ENCODE measurements around the gene TMPRSS7. TPM values are rescaled to one million over a fixed set of nuclear protein-coding genes. Genes with fewer than 3 reads are reported as not detected.

Gene TMPRSS7
- total RNA-seq, 2 donors from 2014 or later: 0.24 to 1.6 TPM

DNA sequence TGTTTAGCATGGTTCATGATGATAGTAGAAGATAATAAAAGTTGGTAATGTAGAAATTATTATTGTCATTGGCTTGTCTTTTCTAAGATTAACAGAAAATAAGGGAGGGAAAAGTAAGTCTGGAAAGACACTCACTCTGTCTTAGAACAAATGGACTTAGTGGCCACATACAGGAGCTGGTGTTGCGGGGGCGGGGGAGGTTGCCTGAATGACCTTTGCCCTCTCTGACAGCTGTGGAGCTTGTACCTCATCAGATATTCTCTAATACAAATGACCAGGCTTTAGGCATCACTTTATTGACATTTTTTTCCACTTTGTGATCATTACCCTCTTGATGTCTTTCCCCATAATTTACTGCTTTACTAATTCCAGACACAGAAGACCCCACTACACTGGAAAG is 29.9 kb upstream of the TMPRSS7 start:
- H3K4me3 Mint-ChIP-seq: peak overlapping the region; percentile 79
- ATAC-seq (replicated peaks): no peak
- H3K36me3 Mint-ChIP-seq (ENCODE audit: low read depth): no peaks in the 10 kb centered on the region
- H3K4me1 Mint-ChIP-seq: peaks cover 48% of the 10 kb centered on the region
- H3K27ac Mint-ChIP-seq: peak overlapping the region; percentile 39
- no peaks in the 10 kb centered on the region for H3K9me3 Mint-ChIP-seq
- H3K27me3 Mint-ChIP-seq: no peaks in the 10 kb centered on the region

DNA sequence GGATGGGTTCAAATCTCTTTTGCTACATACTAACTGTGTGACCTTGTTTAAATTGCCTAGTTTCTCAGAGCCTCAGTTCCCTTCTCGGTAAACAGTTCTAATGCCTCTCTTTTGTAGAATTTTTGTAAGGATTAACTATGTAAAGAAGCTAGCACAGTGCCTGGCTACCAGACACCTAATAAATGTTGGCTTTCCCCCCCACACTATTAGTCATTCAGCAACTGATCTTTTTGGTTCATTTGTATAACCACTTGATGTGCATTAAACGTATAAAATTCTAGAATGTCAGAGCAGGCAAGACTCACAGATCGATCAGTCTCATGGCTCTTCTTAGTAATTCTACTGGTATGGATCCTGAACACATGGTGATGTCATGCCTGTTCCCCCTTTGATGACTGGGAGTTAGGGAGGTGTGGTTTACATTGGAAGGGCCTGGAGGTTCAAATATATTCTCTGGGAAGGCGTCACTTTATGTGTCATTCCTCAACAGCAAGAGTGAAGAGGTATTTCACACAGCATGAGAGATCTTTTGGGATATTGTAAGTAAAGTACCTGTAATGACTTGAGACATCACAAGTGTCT is 29.4 kb upstream of the TMPRSS7 start:
- H3K36me3 Mint-ChIP-seq (ENCODE audit: low read depth): no peaks in the 10 kb centered on the region
- peak; percentile 33 for ATAC-seq (replicated peaks)
- H3K4me1 Mint-ChIP-seq: peaks cover 48% of the 10 kb centered on the region
- H3K27me3 Mint-ChIP-seq: no peaks in the 10 kb centered on the region
- no peaks in the 10 kb centered on the region for H3K9me3 Mint-ChIP-seq
- H3K4me3 Mint-ChIP-seq: peak overlapping the region; percentile 79
- peak overlapping the region; percentile 39 for H3K27ac Mint-ChIP-seq

- Mint-ChIP-seq H3K9me3 (no peaks in the 10 kb centered on the region), H3K36me3 (ENCODE audit: low read depth) (no peaks in the 10 kb centered on the region), H3K4me1 (peaks cover 30% of the 10 kb centered on the region), H3K27ac (no peak overlapping the region), H3K27me3 (no peaks in the 10 kb centered on the region), H3K4me3 (no peak overlapping the region)
- no peak for ATAC-seq (replicated peaks)
Measured at GRCh38 chr3:112007633-112008032, 26.9 kb upstream of the TMPRSS7 start.

DNA sequence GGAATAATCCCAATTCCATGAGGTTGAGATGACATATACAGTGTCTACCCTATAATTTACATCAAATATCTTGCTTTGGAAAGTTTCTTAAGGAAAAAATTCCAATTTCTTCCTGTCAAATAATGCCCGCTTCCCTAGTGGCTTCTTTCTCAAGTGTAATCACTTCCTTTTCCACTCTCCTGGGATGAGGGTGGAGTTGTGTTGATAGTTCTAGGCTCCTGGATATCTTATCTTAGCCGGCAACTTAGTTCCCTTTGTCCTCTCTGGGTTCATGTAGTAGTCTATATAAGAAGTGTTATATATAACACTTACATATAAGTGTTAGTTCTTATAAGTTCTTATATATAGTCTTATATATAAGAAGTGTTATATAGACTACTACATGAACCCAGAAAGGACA is 24.9 kb upstream of the TMPRSS7 start:
- no peaks in the 10 kb centered on the region for H3K9me3 Mint-ChIP-seq
- peaks cover 20% of the 10 kb centered on the region for H3K4me1 Mint-ChIP-seq
- H3K36me3 Mint-ChIP-seq (ENCODE audit: low read depth): no peaks in the 10 kb centered on the region
- no peak for ATAC-seq (replicated peaks)
- H3K4me3 Mint-ChIP-seq: no peak overlapping the region
- H3K27me3 Mint-ChIP-seq: no peaks in the 10 kb centered on the region
- H3K27ac Mint-ChIP-seq: no peak overlapping the region

DNA sequence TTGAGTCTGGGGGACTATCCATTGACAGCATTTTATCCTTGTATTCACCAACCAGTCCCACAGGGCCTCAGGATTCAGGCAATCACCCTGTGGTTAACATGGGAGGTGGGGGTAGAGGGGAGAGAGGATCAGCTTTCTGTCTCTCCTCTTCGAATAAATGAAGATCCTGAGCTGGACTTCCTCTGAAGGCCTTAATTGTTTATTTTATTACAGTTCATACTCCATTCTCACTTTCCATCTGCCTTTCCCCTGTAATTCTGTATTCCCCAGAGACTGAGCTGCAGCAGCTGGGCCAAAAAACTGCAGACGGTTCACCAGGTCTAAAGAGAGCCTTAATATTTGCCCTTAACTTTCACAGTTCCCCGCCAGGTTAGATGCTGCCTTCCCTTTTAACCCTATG is 23.9 kb upstream of the TMPRSS7 start:
- no peak for ATAC-seq (replicated peaks)
- Mint-ChIP-seq H3K27me3 (no peaks in the 10 kb centered on the region), H3K27ac (no peak overlapping the region)

DNA sequence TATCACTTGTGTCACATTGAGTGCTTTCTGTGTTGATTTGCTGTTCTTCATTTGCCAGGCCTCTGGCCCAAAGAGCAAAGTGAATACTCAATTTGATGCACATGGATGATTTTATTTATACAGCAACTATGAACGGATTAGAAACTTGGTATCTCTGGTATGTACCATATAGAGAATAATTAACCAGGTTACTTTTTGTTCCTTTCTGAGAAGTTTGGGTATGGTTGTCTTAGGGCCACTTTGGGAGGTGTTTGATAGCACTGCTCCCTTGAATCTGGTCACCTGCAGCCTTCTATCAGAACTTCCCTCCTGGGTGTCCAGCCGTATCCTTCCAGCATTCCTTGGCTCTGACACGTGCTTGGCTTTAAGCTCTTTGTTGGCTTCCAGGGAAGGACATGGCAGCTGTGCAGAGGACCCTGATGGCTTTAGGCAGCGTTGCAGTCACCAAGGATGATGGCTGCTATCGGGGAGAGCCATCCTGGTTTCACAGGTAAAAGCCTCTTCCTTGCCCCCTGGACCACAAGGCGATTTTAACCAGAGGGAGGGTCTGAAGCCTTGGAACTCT is 23.1 kb upstream of the TMPRSS7 start:
- Mint-ChIP-seq H3K36me3 (ENCODE audit: low read depth) (no peaks in the 10 kb centered on the region), H3K4me1 (peaks cover 11% of the 10 kb centered on the region), H3K4me3 (no peak overlapping the region), H3K9me3 (no peaks in the 10 kb centered on the region), H3K27ac (no peak overlapping the region), H3K27me3 (no peaks in the 10 kb centered on the region)
- ATAC-seq (replicated peaks): no peak

More for the DNA sequence above, 23.9 kb upstream of the TMPRSS7 start:
- no peak overlapping the region for H3K4me3 Mint-ChIP-seq
- H3K4me1 Mint-ChIP-seq: peaks cover 11% of the 10 kb centered on the region
- no peaks in the 10 kb centered on the region for H3K36me3 Mint-ChIP-seq (ENCODE audit: low read depth)
- no peaks in the 10 kb centered on the region for H3K9me3 Mint-ChIP-seq

GRCh38 chr3:112012205-112012992 is 22.1 kb upstream of the TMPRSS7 start:
- H3K9me3 Mint-ChIP-seq: no peaks in the 10 kb centered on the region
- H3K36me3 Mint-ChIP-seq (ENCODE audit: low read depth): no peaks in the 10 kb centered on the region
- no peaks in the 10 kb centered on the region for H3K27me3 Mint-ChIP-seq
- no peak for ATAC-seq (replicated peaks)
- H3K4me3 Mint-ChIP-seq: peak overlapping the region; percentile 55
- H3K4me1 Mint-ChIP-seq: peaks cover 11% of the 10 kb centered on the region
- H3K27ac Mint-ChIP-seq: peak overlapping the region; percentile 27

GRCh38 chr3:112013058-112013783 is 21.3 kb upstream of the TMPRSS7 start:
- Mint-ChIP-seq H3K27me3 (no peaks in the 10 kb centered on the region), H3K27ac (peak overlapping the region; percentile 27), H3K4me3 (peak overlapping the region; percentile 55), H3K4me1 (peaks cover 11% of the 10 kb centered on the region), H3K9me3 (no peaks in the 10 kb centered on the region), H3K36me3 (ENCODE audit: low read depth) (no peaks in the 10 kb centered on the region)
- peak; percentile 95 for ATAC-seq (replicated peaks)

DNA sequence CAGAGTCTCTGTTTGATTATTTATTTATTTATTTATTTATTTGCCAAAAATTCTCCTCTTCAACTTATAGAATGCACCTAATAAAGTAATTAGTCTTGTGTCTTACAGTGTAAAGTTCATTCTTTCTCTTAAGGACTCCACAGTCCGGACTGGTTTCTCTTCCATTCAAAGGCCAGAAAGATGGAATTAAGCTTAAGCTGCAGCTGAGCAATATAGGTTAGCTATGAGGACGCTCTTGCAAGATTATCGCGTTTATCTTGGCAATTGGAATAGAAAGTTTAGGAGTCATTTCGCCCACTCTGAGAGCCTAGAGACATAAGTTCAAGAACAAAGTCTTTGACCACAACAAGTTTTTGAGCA is 20.8 kb upstream of the TMPRSS7 start:
- H3K36me3 Mint-ChIP-seq (ENCODE audit: low read depth): no peaks in the 10 kb centered on the region
- H3K4me3 Mint-ChIP-seq: peak overlapping the region; percentile 55
- H3K27ac Mint-ChIP-seq: no peak overlapping the region
- no peaks in the 10 kb centered on the region for H3K27me3 Mint-ChIP-seq
- peaks cover 11% of the 10 kb centered on the region for H3K4me1 Mint-ChIP-seq
- H3K9me3 Mint-ChIP-seq: no peaks in the 10 kb centered on the region
- ATAC-seq (replicated peaks): peak; percentile 16

GRCh38 chr3:112017091-112017490 is 17.4 kb upstream of the TMPRSS7 start:
- no peak for ATAC-seq (replicated peaks)
- no peaks in the 10 kb centered on the region for H3K9me3 Mint-ChIP-seq
- no peak overlapping the region for H3K27ac Mint-ChIP-seq
- no peak overlapping the region for H3K4me3 Mint-ChIP-seq
- H3K27me3 Mint-ChIP-seq: no peaks in the 10 kb centered on the region
- no peaks in the 10 kb centered on the region for H3K36me3 Mint-ChIP-seq (ENCODE audit: low read depth)
- peaks cover 11% of the 10 kb centered on the region for H3K4me1 Mint-ChIP-seq

GRCh38 chr3:112018712-112019111 is 15.8 kb upstream of the TMPRSS7 start:
- Mint-ChIP-seq H3K27ac (no peak overlapping the region), H3K4me3 (no peak overlapping the region), H3K27me3 (no peaks in the 10 kb centered on the region), H3K4me1 (peaks cover 5% of the 10 kb centered on the region), H3K36me3 (ENCODE audit: low read depth) (no peaks in the 10 kb centered on the region), H3K9me3 (no peaks in the 10 kb centered on the region)
- no peak for ATAC-seq (replicated peaks)

- Mint-ChIP-seq H3K4me3 (no peak overlapping the region), H3K9me3 (no peaks in the 10 kb centered on the region), H3K27me3 (no peaks in the 10 kb centered on the region), H3K4me1 (no peaks in the 10 kb centered on the region), H3K36me3 (ENCODE audit: low read depth) (no peaks in the 10 kb centered on the region), H3K27ac (no peak overlapping the region)
- no peak for ATAC-seq (replicated peaks)
Measured at GRCh38 chr3:112019716-112020115, 14.8 kb upstream of the TMPRSS7 start.

GRCh38 chr3:112020674-112021085 is 13.9 kb upstream of the TMPRSS7 start:
- ATAC-seq (replicated peaks): no peak
- H3K36me3 Mint-ChIP-seq (ENCODE audit: low read depth): no peaks in the 10 kb centered on the region
- no peaks in the 10 kb centered on the region for H3K9me3 Mint-ChIP-seq
- no peaks in the 10 kb centered on the region for H3K27me3 Mint-ChIP-seq
- H3K27ac Mint-ChIP-seq: no peak overlapping the region
- no peaks in the 10 kb centered on the region for H3K4me1 Mint-ChIP-seq
- no peak overlapping the region for H3K4me3 Mint-ChIP-seq

- H3K36me3 Mint-ChIP-seq (ENCODE audit: low read depth): no peaks in the 10 kb centered on the region
- no peaks in the 10 kb centered on the region for H3K4me1 Mint-ChIP-seq
- no peaks in the 10 kb centered on the region for H3K9me3 Mint-ChIP-seq
- ATAC-seq (replicated peaks): no peak
- H3K4me3 Mint-ChIP-seq: no peak overlapping the region
- no peaks in the 10 kb centered on the region for H3K27me3 Mint-ChIP-seq
- H3K27ac Mint-ChIP-seq: no peak overlapping the region
Measured at GRCh38 chr3:112027142-112027541, 7.4 kb upstream of the TMPRSS7 start.

DNA sequence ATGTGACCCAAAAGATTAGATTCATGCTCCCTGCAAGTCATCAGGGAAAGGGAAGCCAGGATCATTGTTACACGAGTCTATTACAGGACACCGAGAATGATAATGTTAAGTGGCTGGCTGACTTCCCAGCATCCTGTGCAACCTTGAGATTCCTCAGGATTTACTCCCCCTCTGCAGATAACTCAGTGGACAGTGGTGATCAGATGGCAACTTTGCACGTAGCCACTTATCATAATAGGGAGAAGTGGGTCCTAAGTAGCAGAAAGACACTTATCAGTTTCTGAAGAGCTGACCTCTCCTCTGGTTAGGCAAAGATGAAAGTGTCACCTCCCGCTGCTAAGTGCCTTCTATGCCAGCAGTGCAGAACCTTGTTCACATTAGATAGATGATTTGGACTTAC is 6.7 kb upstream of the TMPRSS7 start:
- Mint-ChIP-seq H3K36me3 (ENCODE audit: low read depth) (no peaks in the 10 kb centered on the region), H3K4me3 (no peak overlapping the region), H3K27me3 (no peaks in the 10 kb centered on the region), H3K4me1 (no peaks in the 10 kb centered on the region), H3K27ac (no peak overlapping the region), H3K9me3 (no peaks in the 10 kb centered on the region)
- no peak for ATAC-seq (replicated peaks)
